GM12891 (cell line): Measurements from ENCODE around the gene PXN. TPM values are rescaled to one million over a fixed set of nuclear protein-coding genes. Genes with fewer than 3 reads are reported as not detected.
A peak's percentile ranks its signal among the peaks of the same experiment; 100 is the strongest.

Source experiments
- DNase-seq: peaks from one replicate; pipeline ENCODE4 v3.0.0; 2011; ENCODE audit warnings: low spot score; ENCODE audit not compliant: insufficient read length
- FAIRE-seq: peaks from 2 replicates; lab custom pipeline; 2011; peaks lifted over from hg19 to GRCh38; lab: Jason Lieb, UNC
- PAX5 ChIP-seq: IDR thresholded peaks from 2 replicates; pipeline ENCODE4 v1.6.1; 2011; ENCODE audit warnings: low read length, moderate library complexity, mild to moderate bottlenecking; ENCODE audit not compliant: insufficient read depth, severe bottlenecking
- POLR2A ChIP-seq: IDR thresholded peaks from 2 replicates; pipeline ENCODE4 v1.6.1; 2011; ENCODE audit warnings: low read depth, low read length, control low read depth
- POLR2AphosphoS5 ChIP-seq: IDR thresholded peaks from 2 replicates; pipeline ENCODE4 v1.6.1; 2011; ENCODE audit warnings: low read depth, low read length, control low read depth
- POU2F2 ChIP-seq: IDR thresholded peaks from 2 replicates; pipeline ENCODE4 v1.6.1; 2011; ENCODE audit warnings: low read depth, mild to moderate bottlenecking, control low read depth, low read length, moderate library complexity
- SPI1 ChIP-seq: IDR thresholded peaks from 2 replicates; pipeline ENCODE4 v1.6.1; 2011; ENCODE audit warnings: low read depth, low read length, control low read depth
- TAF1 ChIP-seq: IDR thresholded peaks from 2 replicates; pipeline ENCODE4 v1.6.1; 2011; ENCODE audit warnings: low read depth, low read length, control low read depth
- polyA plus RNA-seq: library from polyadenylated mRNA; unstranded; fragments of >200 nt; gene quantifications from one replicate; pipeline ENCODE4 v1.2.1, GENCODE V29; 2012; ENCODE audit warnings: low read depth, missing spikeins, inconsistent platforms; ENCODE audit not compliant: missing spikeins

Gene PXN
- polyA plus RNA-seq = 17.6 TPM

DNA sequence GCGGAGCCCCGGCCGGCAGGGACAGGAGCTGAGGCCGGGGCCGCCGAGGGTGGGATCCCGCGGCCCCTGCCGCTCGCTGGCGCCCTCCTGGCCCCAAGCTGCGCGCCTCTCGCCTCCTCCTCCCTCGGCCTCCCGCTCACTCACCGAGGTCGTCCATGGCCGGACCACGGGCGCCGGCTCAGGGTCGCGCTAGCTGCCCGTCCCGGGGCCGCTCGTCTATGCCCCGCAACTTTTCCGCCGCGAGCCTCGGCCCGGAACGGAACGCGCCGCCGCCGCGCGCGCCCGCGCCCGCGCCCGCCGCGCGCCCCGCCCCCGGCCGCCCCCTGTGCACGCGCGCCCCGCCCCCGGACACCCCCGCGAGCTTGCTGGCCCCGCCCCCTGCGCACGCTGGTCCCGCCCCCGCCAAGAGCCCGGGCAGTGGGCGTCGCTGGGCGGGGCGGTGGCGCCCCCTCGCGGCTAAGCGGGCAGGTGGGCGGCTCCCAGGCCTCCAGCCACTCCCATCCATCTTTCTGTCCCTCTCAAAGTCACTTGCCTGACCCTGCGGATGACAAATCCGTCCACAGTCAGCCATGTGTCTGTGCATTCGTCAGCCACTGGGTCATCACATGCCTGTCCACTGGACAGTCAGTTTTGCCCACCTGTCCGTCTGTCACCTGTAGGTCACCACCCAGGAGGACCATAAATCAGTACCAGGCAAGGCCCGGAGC lies at the start of gene PXN:
TSS of gene PXN (minus strand) at position 258 of the 707 bp plus-strand sequence. CDS start at position 157, 101 bp downstream.
- FAIRE-seq (peak; percentile 87), DNase-seq (peak; percentile 84)
- TF ChIP-seq POU2F2 (no peak), PAX5 (no peak), TAF1 (no peak), SPI1 (no peak), POLR2A (no peak), POLR2AphosphoS5 (no peak)

DNA sequence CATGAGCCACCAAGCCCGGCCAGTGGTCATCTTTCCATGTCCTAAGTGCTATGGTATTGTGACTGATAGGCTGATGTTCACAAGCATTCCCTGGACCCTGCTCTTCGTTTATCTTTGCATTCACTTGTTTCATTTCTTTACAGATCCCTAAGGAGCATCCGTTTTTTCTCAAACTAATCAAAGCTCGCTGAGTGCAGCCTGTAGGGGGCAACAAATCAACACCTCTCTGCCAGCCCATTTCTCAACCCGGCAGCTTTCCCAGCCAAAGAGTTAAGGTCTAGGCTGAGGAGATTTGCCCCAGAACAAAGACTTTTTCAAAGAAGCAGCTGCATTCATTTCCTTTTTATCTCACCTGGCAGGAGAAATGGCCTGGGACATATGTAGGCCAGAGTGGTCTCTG lies 48.7 kb upstream of the PXN start:
- FAIRE-seq = no peak
- DNase-seq = no peak
- TF ChIP-seq SPI1 = no peak
- TF ChIP-seq POLR2AphosphoS5 = no peak
- no peak for TF ChIP-seq POU2F2
- no peak for TF ChIP-seq PAX5
- TF ChIP-seq POLR2A = no peak
- TF ChIP-seq TAF1 = no peak

DNA sequence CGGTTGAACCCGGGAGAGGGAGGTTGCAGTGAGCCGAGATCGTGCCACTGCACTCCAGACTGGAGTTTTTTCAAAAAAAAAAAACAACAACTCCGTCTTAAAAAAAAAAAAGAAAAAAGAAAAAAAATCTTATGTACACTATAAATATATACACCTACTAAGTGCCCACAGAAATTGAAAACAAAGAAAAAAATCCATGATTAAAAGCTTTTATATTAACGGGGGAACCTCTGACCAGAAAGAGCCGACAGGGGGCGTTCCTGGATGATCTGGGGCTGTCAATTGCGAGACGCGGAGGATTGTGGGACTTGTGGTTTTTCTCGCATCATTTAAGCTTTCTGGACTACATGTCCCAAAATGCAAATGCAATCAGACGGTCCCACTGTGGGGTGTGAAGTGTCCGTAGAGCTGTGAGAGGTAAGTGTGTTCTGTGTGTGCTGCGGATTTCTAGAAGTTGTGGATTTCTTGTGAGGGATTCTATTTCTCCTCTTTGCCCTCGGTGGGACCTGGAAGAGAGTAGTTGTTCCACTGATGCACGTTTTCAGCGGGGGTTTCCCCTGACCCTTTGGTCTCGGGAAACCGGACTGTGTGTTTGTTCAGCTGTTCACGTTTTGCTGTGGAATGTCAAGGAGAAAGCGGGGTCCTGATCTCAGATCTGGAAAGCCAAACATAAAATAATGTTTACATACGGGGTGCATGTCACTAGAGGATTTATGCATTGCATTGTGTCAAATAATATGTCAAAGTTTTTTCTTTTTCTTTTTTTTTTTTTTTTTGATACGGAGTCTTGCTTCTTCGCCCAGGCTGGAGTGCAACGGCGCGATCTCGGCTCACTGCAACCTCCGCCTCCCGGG lies 36.7 kb upstream of the PXN start, which contains the start of gene SIRT4:
TSS of gene SIRT4 (plus strand) at position 360 of the 854 bp plus-strand sequence. CDS start 1,241 bp downstream, outside the sequence.
- peak; percentile 89 for FAIRE-seq
- DNase-seq = peak; percentile 83
- no peak for TF ChIP-seq POLR2A
- TF ChIP-seq POU2F2 = peak; percentile 99

DNA sequence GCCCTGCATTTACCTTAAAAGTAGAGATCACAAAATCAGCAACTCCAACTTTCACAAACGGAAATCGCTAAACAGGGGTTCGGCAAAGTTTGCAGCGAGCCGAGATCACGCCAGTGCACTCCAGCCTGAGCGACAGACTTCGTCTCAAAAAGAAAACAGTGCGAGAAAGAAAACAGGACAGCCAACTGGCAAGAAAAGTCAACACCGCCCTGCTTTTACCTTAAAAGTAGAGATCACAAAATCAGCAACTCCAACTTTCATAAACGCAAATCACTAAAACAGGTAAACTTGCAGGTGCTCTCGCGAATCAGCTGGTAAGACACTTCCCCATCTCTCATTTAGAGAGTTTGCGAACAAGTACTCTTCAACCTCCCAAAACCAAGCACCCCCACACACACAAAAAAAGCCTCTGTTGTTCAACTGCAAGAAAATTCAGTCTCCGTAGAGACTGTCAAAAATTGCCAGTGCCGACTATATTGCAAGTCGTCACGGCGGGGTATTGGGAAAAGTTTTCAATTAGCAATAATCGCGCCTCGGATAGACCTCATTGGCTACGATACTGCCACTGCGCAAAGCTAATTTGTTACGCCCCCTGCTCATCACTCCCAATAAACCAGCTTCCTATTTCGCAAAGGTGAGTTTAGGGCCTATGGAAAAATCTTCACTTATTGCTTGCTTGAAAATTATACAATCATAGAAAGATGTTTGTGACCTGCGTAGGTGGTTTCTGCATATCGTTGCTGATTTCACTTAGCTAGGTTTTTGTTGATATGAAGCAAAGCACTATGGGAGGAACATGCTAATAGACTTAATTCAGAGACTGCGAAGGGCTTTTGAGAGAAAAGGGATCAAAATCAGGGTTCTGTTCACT lies 27.4 kb upstream of the PXN start, which contains the start of gene RNU4-1:
TSS of gene RNU4-1 (minus strand) at position 577 of the 871 bp plus-strand sequence.
- DNase-seq (no peak), FAIRE-seq (peak; percentile 91)
- TF ChIP-seq SPI1 = peak; percentile 75
- TF ChIP-seq POLR2AphosphoS5 = peak; percentile 100
- peak; percentile 100 for TF ChIP-seq POLR2A
- peak; percentile 60 for TF ChIP-seq PAX5
- TF ChIP-seq POU2F2 = peak; percentile 93
- TF ChIP-seq TAF1 = no peak; the same call in 1 of the 2 replicates

DNA sequence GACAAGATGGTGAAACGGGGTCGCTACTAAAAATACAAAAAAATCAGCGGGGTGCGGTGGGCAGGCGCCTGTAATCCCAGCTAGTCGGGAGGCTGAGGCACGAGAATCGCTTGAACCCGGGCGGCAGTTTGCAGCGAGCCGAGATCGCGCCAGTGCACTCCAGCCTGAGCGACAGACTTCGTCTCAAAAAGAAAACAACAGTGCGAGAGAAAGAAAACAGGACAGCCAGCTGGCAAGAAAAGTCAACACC lies 26.8 kb upstream of the PXN start:
- DNase-seq = no peak
- FAIRE-seq = no peak
- TF ChIP-seq TAF1 (no peak), POLR2A (no peak), PAX5 (no peak), POLR2AphosphoS5 (no peak), SPI1 (no peak), POU2F2 (no peak)

DNA sequence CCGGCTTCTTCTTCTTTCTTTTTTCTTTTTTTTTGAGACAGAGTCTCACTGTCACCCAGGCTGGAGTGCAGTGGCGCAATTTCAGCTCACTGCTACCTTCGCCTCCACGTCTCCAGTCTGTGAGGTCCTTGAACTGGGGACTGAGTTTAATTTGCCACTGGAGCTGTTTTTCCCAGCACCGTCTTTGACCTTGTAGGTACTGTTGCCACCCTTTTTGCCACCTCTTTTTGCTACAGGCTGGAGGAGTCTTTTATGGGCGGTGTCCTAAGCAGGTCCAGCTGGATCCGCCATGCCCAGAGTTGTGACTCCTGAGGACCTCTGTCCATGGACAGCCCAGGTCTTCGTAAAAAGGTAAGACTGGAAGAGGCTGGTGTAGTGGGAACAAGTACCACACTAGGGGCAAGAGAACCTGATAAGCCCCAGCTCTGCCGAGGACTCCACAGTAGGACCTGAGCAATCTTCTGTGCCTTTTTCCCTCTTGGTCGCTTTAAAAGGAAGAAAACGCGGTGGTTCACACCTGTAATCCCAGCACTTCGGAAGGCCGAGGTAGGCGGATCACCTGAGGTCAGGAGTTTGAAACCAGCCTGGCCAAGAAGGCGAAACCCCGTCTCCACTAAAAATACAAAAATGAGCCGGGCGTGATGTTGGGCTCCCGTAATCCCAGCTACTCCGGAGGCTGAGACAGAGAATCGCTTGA lies 25.2 kb upstream of the PXN start:
- no peak for TF ChIP-seq POLR2A
- TF ChIP-seq POLR2AphosphoS5 = no peak
- no peak for TF ChIP-seq PAX5
- TF ChIP-seq TAF1 = no peak
- FAIRE-seq = no peak

DNA sequence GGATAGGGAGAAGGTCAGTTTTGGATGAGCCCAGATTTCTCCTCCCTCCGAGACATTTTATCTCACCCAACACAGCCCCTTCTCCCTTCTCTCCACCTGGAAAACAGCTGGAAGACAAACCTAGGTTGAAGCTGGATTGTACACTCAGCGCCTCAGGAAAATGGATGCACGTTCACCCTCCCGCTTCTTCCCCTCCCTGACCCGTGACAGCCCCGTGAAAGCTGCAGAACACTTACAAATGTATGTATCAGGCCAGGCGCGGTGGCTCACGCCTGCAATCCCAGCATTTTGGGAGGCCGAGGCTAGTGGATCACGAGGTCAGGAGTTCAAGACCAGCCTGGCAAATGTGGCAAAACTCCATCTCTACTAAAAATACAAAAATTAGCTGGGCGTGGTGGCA lies 22.0 kb upstream of the PXN start:
- TF ChIP-seq SPI1 = no peak
- TF ChIP-seq POLR2AphosphoS5 = no peak
- no peak for TF ChIP-seq TAF1
- no peak for TF ChIP-seq POU2F2
- TF ChIP-seq PAX5 = no peak
- TF ChIP-seq POLR2A = no peak
- DNase-seq = no peak
- FAIRE-seq = no peak

More for the DNA sequence above, 25.2 kb upstream of the PXN start:
- DNase-seq = no peak

DNA sequence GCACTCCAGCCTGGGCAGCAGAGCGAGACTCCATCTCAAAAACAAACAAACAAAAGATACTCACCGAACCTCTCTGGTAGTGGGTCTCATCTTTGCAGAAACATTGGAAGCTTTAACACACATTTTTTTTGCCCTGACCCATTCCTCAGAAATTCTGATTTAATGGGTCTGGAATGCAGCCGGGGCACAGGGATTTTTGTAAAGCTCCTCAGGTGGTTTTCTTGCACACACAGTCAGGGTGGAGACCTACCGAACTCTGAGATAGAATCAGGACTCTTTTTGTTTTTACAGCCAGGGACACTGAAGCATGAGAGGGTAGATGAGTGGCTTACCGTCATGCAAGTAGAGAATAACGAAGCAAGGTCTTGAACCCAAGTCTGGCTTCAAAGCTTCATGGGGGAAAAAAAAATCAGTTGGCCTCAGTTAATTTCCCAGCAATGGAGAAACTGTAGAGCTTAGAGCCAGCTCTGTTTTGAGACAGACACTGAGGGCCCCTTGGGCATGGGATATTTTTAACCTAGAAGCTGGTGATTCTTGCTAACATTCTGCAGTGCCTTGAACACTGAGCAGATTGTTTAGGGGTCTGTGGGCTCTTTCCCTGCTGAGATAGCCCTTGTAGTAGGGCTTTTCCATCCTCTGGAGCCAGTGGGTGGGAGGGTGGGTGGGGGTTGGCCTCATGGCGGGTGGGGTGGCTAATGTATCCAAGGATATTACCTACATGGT lies 21.4 kb upstream of the PXN start:
- no peak for FAIRE-seq
- DNase-seq = no peak
- TF ChIP-seq TAF1 (no peak), SPI1 (no peak), POLR2A (no peak), POU2F2 (no peak), PAX5 (no peak), POLR2AphosphoS5 (no peak)
